ENCODE data around the gene WWOX.
"Not testable (repeated sequence)": the region's sequence is repeated elsewhere in the genome, so short reads cannot be mapped to it uniquely, and the experiment has no call there.

WWOX gene

GRCh38 chr16:78689536-78689935 is 590.1 kb downstream of the WWOX start:
- TF ChIP-seq CTCF (IDR thresholded peaks at IDR 0.05; ENCODE audit: control insufficient read depth, insufficient read depth, low read depth, low read length, missing control alignments): no peak
- H3K4me3 ChIP-seq (ENCODE audit: control insufficient read depth, low read depth, low read length): no peak overlapping the region
- no peak for DNase-seq (ENCODE audit: low read depth)

- no peak for TF ChIP-seq CTCF (IDR thresholded peaks at IDR 0.05; ENCODE audit: control insufficient read depth, insufficient read depth, low read depth, low read length, missing control alignments)
- H3K4me3 ChIP-seq (ENCODE audit: control insufficient read depth, low read depth, low read length): no peak overlapping the region
- no peak for DNase-seq (ENCODE audit: low read depth)
Measured at GRCh38 chr16:78690510-78690909, 591.1 kb downstream of the WWOX start.

- not testable (repeated sequence) for H3K4me3 ChIP-seq (ENCODE audit: control insufficient read depth, low read depth, low read length); DNase-seq (ENCODE audit: low read depth)
Measured at GRCh38 chr16:78691746-78692145, 592.3 kb downstream of the WWOX start.

GRCh38 chr16:78693496-78693895 is 594.0 kb downstream of the WWOX start:
- DNase-seq (ENCODE audit: low read depth): no peak
- no peak for TF ChIP-seq CTCF (IDR thresholded peaks at IDR 0.05; ENCODE audit: control insufficient read depth, insufficient read depth, low read depth, low read length, missing control alignments)

GRCh38 chr16:78694414-78694813 is 595.0 kb downstream of the WWOX start:
- TF ChIP-seq CTCF (IDR thresholded peaks at IDR 0.05; ENCODE audit: control insufficient read depth, insufficient read depth, low read depth, low read length, missing control alignments): no peak
- DNase-seq (ENCODE audit: low read depth): no peak
- no peak overlapping the region for H3K4me3 ChIP-seq (ENCODE audit: control insufficient read depth, low read depth, low read length)

More at GRCh38 chr16:78693496-78693895, 594.0 kb downstream of the WWOX start:
- H3K4me3 ChIP-seq (ENCODE audit: control insufficient read depth, low read depth, low read length): no peak overlapping the region

- no peak for TF ChIP-seq CTCF (IDR thresholded peaks at IDR 0.05; ENCODE audit: control insufficient read depth, insufficient read depth, low read depth, low read length, missing control alignments)
- no peak for DNase-seq (ENCODE audit: low read depth)
- no peak overlapping the region for H3K4me3 ChIP-seq (ENCODE audit: control insufficient read depth, low read depth, low read length)
Measured at GRCh38 chr16:78695391-78695790, 595.9 kb downstream of the WWOX start.

GRCh38 chr16:78696797-78697196 is 597.3 kb downstream of the WWOX start:
- no peak for DNase-seq (ENCODE audit: low read depth)
- H3K4me3 ChIP-seq (ENCODE audit: control insufficient read depth, low read depth, low read length): no peak overlapping the region
- TF ChIP-seq CTCF (IDR thresholded peaks at IDR 0.05; ENCODE audit: control insufficient read depth, insufficient read depth, low read depth, low read length, missing control alignments): no peak
